ENCODE data around the gene LYL1. TPM values are rescaled to one million over a fixed set of nuclear protein-coding genes. Genes with fewer than 3 reads are reported as not detected.

LYL1 gene
- total RNA-seq, 2 experiments from 2014 or later = 2.0 to 2.5 TPM

DNA sequence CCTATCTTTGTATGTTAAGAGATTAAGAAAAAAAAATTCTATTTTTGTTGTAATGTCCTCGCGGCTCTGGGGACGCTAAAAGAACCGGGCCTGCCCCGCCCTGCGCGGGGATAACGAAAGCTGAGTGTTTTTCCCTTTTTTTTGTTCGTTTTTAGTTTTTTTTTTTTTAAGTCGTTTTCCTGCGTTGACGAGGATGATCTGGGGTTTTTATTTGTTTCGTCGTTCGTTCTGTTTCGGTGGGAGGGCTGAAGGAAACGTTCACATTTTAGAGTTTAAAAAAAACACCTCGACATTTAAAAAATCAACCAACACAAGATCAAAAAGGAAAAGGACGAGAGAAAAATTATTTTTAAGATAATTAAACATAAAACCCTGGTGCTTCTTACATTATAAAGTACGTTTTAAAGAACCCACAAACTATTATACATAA is 5.6 kb downstream of the LYL1 start:
- ChIA-PET CTCF (interaction anchor here (4.2 to 5.7 kb wide), 2 partner anchors 8 to 119 kb away, joined by 27 to 98 read pairs; no protein-coding TSS in a partner anchor), POLR2A (interaction anchor here (0.9 kb wide), 1 partner anchor 132 kb away, joined by 3 read pairs; no protein-coding TSS in a partner anchor)
- Mint-ChIP-seq H3K4me3 (peak overlapping the region; percentile 36), H3K27ac (no peak overlapping the region), H3K27me3 (peaks cover 32% of the 10 kb centered on the region), H3K36me3 (ENCODE audit: low read depth) (peaks cover 5% of the 10 kb centered on the region), H3K4me1 (peaks cover 45% of the 10 kb centered on the region), H3K9me3 (ENCODE audit: low read depth) (no peaks in the 10 kb centered on the region)
- no peak for ATAC-seq
- DNase-seq = no peak
- intact Hi-C loops (cut with DNase I, micrococcal nuclease) = loop anchor here in 1 of 2 experiments (5.0 kb wide), 1 partner anchor 210 kb away; the partner anchor contains the start of gene KLF1

DNA sequence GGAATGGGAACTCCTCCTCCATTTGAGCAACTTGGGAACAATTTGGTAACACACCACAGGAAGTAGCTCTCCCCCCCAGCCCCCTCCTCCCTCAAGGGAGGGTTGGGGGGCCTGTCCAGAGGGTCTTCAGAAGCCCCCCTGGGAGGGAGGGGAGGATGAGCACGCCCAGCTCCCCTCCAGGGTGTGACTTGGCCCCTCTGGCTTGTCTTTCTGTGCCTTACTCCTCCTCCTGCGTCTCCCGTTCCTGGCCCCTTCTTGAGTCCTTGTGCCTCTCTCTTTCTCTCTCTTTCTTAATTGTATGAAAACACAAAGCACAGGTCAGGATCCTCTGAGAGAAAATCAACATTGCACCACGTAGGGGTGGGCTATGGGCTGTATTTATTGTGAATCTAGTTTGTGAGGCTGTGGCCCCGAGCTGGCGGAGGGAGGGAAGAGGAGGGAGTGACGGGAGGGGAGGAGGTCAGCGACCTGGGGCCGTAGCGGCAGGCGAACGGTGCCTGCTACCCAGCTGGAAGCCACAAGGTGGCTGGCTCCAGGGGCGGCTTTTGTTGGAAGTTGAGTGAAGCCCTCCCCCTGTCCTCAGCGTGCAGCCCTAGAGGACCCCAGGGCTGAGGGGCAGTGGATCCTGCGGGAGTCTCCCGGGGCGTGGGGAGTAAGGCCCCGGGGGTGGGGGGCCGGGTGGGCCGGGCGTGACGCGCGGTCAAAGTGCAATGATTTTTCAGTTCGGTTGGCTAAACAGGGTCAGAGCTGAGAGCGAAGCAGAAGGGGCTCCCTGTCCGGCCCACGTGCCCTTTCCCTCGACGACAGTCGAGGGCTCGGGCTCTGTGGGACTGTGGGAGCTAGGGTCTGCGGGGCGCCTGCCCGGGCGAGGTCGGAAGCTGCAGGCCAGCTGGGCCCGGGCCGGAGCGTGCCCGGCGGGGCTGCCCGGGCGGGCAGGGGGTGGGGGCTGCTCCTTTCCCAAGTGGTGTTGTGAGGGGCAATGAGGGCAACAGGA is 6.4 kb downstream of the LYL1 start:
- no peaks in the 10 kb centered on the region for H3K9me3 Mint-ChIP-seq (ENCODE audit: low read depth)
- DNase-seq = peak; percentile 53
- intact Hi-C loops (cut with DNase I, micrococcal nuclease) = loop anchor here in 1 of 2 experiments (5.0 kb wide), 1 partner anchor 209 kb away; the partner anchor contains the start of gene KLF1
- peaks cover 32% of the 10 kb centered on the region for H3K27me3 Mint-ChIP-seq
- no peak for ATAC-seq
- H3K4me1 Mint-ChIP-seq = peaks cover 38% of the 10 kb centered on the region
- ChIA-PET CTCF (interaction anchor here (0.9 to 5.7 kb wide), 9 partner anchors 9 to 182 kb away, joined by 3 to 98 read pairs (median 8); no protein-coding TSS in a partner anchor), POLR2A (interaction anchor here (0.9 kb wide), 1 partner anchor 131 kb away, joined by 3 read pairs; no protein-coding TSS in a partner anchor)
- no peak overlapping the region for H3K27ac Mint-ChIP-seq
- no peak overlapping the region for H3K4me3 Mint-ChIP-seq
- H3K36me3 Mint-ChIP-seq (ENCODE audit: low read depth) = peaks cover 5% of the 10 kb centered on the region

GRCh38 chr19:13095393-13095784 is 7.3 kb downstream of the LYL1 start:
- H3K27me3 Mint-ChIP-seq = peaks cover 32% of the 10 kb centered on the region
- intact Hi-C loops (cut with DNase I, micrococcal nuclease) = loop anchor here in 1 of 2 experiments (5.0 kb wide), 1 partner anchor 208 kb away; the partner anchor contains the start of gene KLF1
- POLR2A ChIA-PET = no interaction called here

DNA sequence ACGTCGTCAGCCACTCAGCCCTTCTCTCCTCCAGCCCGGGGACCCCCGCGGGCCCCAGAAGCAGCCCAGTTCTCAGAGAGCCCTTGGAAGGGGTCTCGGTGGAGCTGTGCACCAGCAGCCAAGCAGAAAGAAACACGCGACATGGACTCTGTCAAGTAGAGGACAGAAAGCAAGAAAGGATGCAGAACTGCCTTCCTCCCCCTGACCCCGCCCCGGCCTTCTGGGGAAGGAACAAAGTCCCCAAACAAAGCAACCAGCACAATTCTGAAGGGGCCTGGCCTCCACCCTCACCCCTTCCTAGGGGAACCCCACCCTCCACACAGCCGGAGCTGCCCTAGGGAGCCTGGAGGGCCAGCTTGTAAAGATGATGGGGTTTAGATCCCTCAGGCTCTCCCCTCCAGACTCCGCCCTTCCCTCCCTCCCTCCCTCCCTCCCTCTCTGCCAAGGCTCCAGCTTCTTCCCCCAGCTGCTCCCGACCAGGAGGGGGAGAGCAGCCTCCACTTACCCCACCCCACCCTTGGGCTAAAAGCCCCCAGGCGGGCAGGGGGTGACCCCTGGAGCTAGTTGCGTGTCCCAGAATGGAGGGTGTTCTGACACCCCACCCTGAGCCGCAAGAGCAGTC is 7.8 kb downstream of the LYL1 start:
- POLR2A ChIA-PET = no interaction called here
- DNase-seq (peak; percentile 34), ATAC-seq (no peak)
- intact Hi-C loops (cut with DNase I, micrococcal nuclease) = loop anchor here in 1 of 2 experiments (5.0 kb wide), 2 partner anchors 63 to 208 kb away; partner anchors contain the start of gene KLF1
- H3K4me1 Mint-ChIP-seq = peaks cover 32% of the 10 kb centered on the region
- no peak overlapping the region for H3K27ac Mint-ChIP-seq
- CTCF ChIA-PET = interaction anchor here (0.6 to 5.7 kb wide), 14 partner anchors 10 to 482 kb away, joined by 3 to 98 read pairs (median 8); partner anchors contain the start of gene GADD45GIP1
- H3K4me3 Mint-ChIP-seq = no peak overlapping the region
- H3K9me3 Mint-ChIP-seq (ENCODE audit: low read depth) = no peaks in the 10 kb centered on the region
- peaks cover under 1% of the 10 kb centered on the region for H3K36me3 Mint-ChIP-seq (ENCODE audit: low read depth)
- peaks cover 32% of the 10 kb centered on the region for H3K27me3 Mint-ChIP-seq

More at GRCh38 chr19:13095393-13095784, 7.3 kb downstream of the LYL1 start:
- Mint-ChIP-seq H3K4me1 (peaks cover 37% of the 10 kb centered on the region), H3K4me3 (no peak overlapping the region), H3K27ac (no peak overlapping the region), H3K36me3 (ENCODE audit: low read depth) (peaks cover 5% of the 10 kb centered on the region), H3K9me3 (ENCODE audit: low read depth) (no peaks in the 10 kb centered on the region)
- DNase-seq (peak; percentile 36), ATAC-seq (no peak)
- CTCF ChIA-PET = interaction anchor here (0.6 to 5.7 kb wide), 9 partner anchors 10 to 130 kb away, joined by 3 to 98 read pairs (median 10); no protein-coding TSS in a partner anchor

- Mint-ChIP-seq H3K27ac (no peak overlapping the region), H3K4me3 (no peak overlapping the region), H3K36me3 (ENCODE audit: low read depth) (no peaks in the 10 kb centered on the region), H3K4me1 (peaks cover 26% of the 10 kb centered on the region), H3K27me3 (peaks cover 32% of the 10 kb centered on the region), H3K9me3 (ENCODE audit: low read depth) (no peaks in the 10 kb centered on the region)
- POLR2A ChIA-PET = no interaction called here
- intact Hi-C loops (cut with DNase I, micrococcal nuclease) = loop anchor here in 1 of 2 experiments (5.0 kb wide), 1 partner anchor 62 kb away; no protein-coding TSS in a partner anchor
- ATAC-seq = no peak
- CTCF ChIA-PET = interaction anchor here (0.6 to 5.7 kb wide), 19 partner anchors 10 to 184 kb away, joined by 3 to 98 read pairs (median 4); partner anchors contain the start of genes DAND5, GADD45GIP1, IER2 and STX10
- no peak for DNase-seq
Observed at GRCh38 chr19:13094106-13094504, 8.6 kb downstream of the LYL1 start.

DNA sequence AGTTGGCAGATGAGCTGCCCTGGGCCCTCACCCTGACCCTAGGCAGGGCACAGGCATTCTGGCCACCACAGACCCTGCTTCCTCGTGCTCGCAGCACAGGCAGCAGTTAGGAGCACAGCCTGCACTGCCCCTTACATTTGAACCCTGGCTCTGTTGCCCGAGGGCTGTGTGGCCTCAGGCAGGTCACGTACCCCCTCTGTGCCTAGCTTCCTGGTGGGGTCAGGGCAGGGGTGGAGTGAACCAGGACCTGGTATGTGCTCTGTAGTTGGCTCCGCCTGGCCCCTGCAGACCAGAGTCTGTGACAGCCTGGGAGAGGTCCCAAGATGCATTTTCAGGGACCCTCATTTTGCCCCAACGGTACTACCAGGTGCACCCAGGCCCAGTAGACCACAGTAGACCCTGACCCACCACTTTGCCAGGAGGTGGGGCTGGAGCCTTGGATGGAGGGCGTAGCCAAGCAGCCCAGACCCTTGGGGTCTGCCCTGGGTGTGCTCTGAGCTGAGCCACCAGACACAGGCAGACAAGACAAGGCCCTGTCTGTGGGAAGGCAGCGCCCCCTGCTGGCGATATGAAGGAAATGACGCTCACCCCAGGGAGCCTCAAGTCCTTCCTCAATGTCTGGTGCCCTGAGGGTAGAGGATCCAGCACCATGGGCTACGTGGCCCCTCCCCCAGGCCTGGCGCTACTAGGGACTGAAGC is 9.1 kb downstream of the LYL1 start:
- H3K27ac Mint-ChIP-seq = no peak overlapping the region
- H3K27me3 Mint-ChIP-seq = peaks cover 29% of the 10 kb centered on the region
- no peaks in the 10 kb centered on the region for H3K9me3 Mint-ChIP-seq (ENCODE audit: low read depth)
- CTCF ChIA-PET = interaction anchor here (0.6 to 5.7 kb wide), 20 partner anchors 10 to 1040 kb away, joined by 3 to 98 read pairs (median 4); partner anchors contain the start of genes DAND5, GADD45GIP1, IER2 and STX10
- POLR2A ChIA-PET = no interaction called here
- peak; percentile 89 for ATAC-seq
- no peaks in the 10 kb centered on the region for H3K36me3 Mint-ChIP-seq (ENCODE audit: low read depth)
- H3K4me3 Mint-ChIP-seq = no peak overlapping the region
- peak; percentile 90 for DNase-seq
- peaks cover 23% of the 10 kb centered on the region for H3K4me1 Mint-ChIP-seq
- intact Hi-C loops (cut with DNase I, micrococcal nuclease) = loop anchor here (1.0 to 5.0 kb wide), 5 partner anchors 32 to 128 kb away; no protein-coding TSS in a partner anchor

DNA sequence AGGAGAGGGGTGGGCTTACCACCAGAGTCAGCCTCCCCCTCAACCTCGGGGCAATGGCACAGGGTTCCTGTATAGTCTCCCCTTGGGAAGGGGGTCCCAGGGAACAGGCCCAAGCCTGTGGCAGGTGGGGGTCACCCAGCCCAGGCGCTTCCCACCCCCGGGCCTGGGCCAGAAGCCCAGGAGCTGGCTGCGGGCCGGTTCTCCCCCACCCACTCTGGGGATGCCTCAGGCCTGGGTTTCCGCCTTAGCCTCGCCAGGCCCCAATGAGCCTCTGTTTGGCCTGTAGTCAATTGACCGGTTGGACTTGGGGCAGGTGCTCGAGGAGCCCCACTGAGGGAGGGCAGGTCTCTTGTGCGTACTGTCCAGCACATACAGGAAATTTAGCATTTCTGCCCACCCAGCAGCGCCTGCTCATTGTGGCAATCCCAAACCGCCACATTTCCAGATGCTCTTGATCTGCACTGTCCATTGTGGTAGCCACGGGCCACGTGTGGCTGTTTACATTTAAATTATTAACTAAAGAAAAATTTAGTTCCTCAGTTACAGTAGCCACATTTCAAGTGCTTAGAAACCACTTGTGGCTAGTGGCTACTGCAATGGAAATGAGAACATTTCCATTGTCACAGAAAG is 9.9 kb downstream of the LYL1 start:
- no peaks in the 10 kb centered on the region for H3K36me3 Mint-ChIP-seq (ENCODE audit: low read depth)
- H3K27ac Mint-ChIP-seq = no peak overlapping the region
- no peak for ATAC-seq
- H3K9me3 Mint-ChIP-seq (ENCODE audit: low read depth) = no peaks in the 10 kb centered on the region
- no peak for DNase-seq
- H3K27me3 Mint-ChIP-seq = peaks cover 22% of the 10 kb centered on the region
- CTCF ChIA-PET = interaction anchor here (0.7 to 5.7 kb wide), 8 partner anchors 13 to 205 kb away, joined by 3 to 98 read pairs (median 22); no protein-coding TSS in a partner anchor
- intact Hi-C loops (cut with DNase I, micrococcal nuclease) = loop anchor here (1.0 to 5.0 kb wide), 5 partner anchors 31 to 127 kb away; no protein-coding TSS in a partner anchor
- POLR2A ChIA-PET = no interaction called here
- peaks cover 16% of the 10 kb centered on the region for H3K4me1 Mint-ChIP-seq
- H3K4me3 Mint-ChIP-seq = no peak overlapping the region

DNA sequence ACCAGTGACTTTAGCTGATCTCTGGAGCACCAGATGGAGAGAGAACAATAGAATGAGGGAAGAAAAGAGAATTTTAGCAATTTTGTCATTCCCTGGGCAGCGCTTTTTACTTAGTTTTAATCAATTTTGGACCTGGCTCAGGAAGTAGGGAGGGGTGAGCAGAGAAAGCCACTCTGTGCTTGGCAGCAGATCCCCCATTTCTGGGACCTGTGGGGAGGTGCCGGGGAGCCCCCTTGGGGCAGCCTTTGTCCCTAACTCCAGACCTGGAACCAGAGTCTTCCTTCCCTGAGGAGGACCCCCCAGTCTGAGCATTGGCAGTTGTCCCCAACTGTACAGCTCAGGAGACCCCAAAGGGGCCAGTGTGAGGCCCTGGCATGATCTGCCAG is 10.5 kb downstream of the LYL1 start:
- no peak for DNase-seq
- intact Hi-C loops (cut with DNase I, micrococcal nuclease) = loop anchor here in 1 of 2 experiments (5.0 kb wide), 1 partner anchor 60 kb away; no protein-coding TSS in a partner anchor
- ChIA-PET POLR2A (no interaction called here), CTCF (interaction anchor here (0.9 to 5.7 kb wide), 4 partner anchors 31 to 127 kb away, joined by 3 to 98 read pairs (median 6); no protein-coding TSS in a partner anchor)
- peaks cover 19% of the 10 kb centered on the region for H3K27me3 Mint-ChIP-seq
- no peaks in the 10 kb centered on the region for H3K36me3 Mint-ChIP-seq (ENCODE audit: low read depth)
- no peak overlapping the region for H3K27ac Mint-ChIP-seq
- ATAC-seq = no peak
- H3K9me3 Mint-ChIP-seq (ENCODE audit: low read depth) = no peaks in the 10 kb centered on the region
- no peak overlapping the region for H3K4me3 Mint-ChIP-seq
- H3K4me1 Mint-ChIP-seq = peaks cover 13% of the 10 kb centered on the region

DNA sequence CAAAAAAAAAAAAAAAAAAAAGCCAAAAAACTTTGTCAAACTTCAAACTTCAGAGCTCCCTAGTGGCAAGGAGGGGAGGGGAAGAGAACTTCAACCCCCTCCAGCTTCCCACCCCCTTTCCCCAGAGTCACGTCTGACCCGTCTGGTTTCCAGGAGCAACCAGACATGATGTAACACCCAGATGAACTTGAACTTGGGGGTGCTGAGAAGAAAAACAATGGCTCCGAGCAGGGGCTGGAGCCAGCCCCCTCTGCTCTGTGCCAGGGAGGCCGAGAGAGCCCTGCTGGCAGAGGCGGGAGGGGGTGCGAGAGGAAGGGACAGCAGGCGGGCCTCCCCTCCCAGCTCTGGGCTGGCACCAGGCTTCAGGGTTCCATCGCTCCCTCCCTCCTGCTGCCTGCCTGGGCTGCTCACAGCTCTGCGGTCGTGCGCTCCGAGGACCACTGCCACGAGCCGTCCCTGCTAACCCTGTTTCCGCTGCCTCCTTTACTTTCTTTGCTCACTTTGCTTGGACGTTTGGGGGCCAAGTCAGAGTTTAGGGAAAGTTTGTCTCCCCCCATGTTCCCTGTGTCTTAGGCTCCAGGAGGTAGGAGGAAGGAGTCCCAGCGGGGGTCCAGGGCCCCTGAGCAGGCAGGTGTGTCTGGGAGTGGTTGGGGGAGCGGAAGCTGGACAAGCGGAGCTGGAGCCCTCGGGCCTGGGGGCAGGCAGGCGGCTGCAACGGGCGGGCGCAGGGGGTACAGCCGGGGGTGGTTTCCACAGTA is 11.1 kb downstream of the LYL1 start:
- CTCF ChIA-PET = interaction anchor here (0.7 to 5.7 kb wide), 7 partner anchors 12 to 227 kb away, joined by 3 to 98 read pairs (median 4); no protein-coding TSS in a partner anchor

More for the DNA sequence above, 11.1 kb downstream of the LYL1 start:
- Mint-ChIP-seq H3K27ac (no peak overlapping the region), H3K4me1 (peaks cover 10% of the 10 kb centered on the region), H3K36me3 (ENCODE audit: low read depth) (no peaks in the 10 kb centered on the region), H3K27me3 (peaks cover 14% of the 10 kb centered on the region), H3K9me3 (ENCODE audit: low read depth) (no peaks in the 10 kb centered on the region), H3K4me3 (no peak overlapping the region)
- DNase-seq = no peak
- no peak for ATAC-seq
- intact Hi-C loops (cut with DNase I, micrococcal nuclease) = loop anchor here in 1 of 2 experiments (5.0 kb wide), 1 partner anchor 59 kb away; no protein-coding TSS in a partner anchor
- POLR2A ChIA-PET = no interaction called here
